GM18870 (cell line): Measurements from ENCODE around the gene HOXB9.

Experiments used
- ATAC-seq: cut with Tn5 transposase; IDR thresholded peaks from one replicate; pipeline ENCODE4 v1.9.1; 2021; ENCODE audit warnings: moderate library complexity; ENCODE audit not compliant: unreplicated experiment

HOXB9 gene

DNA sequence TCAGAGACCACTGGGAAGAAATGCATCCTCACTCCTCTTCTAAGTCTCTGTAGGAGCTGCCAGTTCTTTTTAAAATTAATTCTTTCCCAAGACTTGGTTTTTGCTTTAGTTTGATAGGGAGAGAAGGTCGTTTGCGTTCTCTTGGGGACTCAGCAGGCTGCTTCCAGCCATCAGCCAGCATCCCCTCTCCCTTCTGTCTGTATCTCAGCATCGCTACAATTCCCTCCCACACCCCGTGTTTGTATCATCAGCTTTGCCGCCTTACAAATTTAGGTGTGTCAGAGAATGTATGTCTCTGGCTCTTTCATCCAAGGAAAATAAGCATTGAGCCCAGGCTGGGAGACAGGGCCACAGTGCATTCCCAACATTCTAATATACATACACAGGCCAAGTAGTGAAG, 26.8 kb downstream of the HOXB9 start:
- no peak for ATAC-seq

- no peak for ATAC-seq
Measured at GRCh38 chr17:48598736-48599135, 27.4 kb downstream of the HOXB9 start.

DNA sequence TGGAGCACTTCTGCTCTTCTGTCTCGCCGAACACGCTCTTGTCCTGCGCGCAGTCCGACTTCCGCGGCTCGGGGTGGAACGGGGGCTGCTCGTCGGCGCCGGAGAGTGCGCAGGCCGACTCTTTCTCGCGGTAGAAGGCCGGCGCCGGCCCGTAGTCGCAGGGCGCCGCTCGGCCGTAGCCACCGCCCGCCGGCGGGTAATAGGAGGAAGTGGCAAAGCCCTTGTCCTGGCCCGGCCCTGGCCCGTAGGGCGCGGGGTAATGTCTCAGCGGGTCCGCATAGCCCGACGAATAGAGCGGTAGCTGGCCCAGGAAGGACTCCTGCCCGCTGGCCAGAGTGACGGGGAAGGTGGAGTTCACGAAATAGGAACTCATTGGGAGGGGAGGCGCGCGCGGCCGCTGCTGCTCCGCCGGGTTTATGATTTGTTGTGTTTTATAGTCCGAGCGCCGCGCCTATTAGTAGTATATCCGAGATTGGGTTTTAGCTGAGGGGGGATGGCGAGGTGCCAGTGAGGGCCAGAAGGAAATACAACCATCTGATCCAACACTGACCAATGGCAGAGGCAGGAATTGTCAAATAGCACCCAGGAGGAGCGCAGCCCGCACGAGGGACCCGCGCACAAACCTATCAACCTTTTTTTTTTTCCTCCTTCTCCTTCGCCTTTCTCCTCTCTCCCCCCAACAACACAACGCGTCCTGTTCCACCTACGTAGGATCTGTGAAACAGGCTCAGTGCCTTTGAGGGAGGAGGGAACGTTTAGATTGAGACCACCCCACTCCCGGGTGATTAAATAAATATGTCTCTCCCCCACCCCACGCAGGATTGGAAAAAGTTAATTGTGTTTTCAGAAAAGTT, 28.2 kb downstream of the HOXB9 start:
- no peak for ATAC-seq

DNA sequence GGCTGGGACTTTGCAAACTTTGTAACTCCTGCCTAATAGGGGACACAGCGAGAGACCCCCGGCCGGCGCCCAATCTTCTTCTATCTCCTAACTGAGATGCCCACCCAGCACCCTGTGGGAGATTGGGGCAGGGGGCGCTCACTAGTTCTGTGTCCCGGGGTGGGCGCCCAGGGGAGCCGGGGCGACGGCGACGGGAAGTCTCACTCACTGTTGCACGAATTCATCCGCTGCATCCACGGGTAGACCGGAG, 28.7 kb downstream of the HOXB9 start:
- no peak for ATAC-seq

- no peak for ATAC-seq
Measured at GRCh38 chr17:48596735-48597527, 29.2 kb downstream of the HOXB9 start.

- no peak for ATAC-seq
Measured at GRCh38 chr17:48596000-48596734, 30.0 kb downstream of the HOXB9 start.

- ATAC-seq: no peak
Measured at GRCh38 chr17:48595278-48595999, 30.7 kb downstream of the HOXB9 start.

- ATAC-seq: no peak
Measured at GRCh38 chr17:48594538-48595277, 31.4 kb downstream of the HOXB9 start.

- ATAC-seq: no peak
Measured at GRCh38 chr17:48593840-48594537, 32.2 kb downstream of the HOXB9 start.

- ATAC-seq: no peak
Measured at GRCh38 chr17:48593126-48593829, 32.9 kb downstream of the HOXB9 start, which contains the start of gene HOXB5. HOXB5 (minus strand) TSS chr17:48593779; CDS start chr17:48593682, 97 bp downstream.

DNA sequence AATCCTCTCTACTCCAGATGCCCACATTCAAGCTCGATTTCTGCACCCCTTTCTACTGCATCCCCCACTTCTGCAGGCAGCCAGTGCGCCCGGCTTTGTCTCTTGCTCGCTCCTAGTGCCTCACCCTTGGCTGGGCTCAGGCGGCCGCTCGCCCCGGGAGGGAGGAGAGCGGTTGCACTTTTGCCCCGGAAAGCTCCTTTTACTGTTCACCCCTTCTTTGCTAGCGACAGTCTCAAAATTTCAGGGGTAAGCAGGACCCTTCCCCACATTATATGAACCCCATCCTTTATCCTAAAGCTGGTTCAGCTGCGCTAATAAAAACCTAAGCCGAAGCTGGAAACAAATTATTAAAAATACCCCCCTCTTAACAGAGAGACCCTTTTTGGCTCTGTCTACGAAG, 33.6 kb downstream of the HOXB9 start:
- ATAC-seq: no peak

DNA sequence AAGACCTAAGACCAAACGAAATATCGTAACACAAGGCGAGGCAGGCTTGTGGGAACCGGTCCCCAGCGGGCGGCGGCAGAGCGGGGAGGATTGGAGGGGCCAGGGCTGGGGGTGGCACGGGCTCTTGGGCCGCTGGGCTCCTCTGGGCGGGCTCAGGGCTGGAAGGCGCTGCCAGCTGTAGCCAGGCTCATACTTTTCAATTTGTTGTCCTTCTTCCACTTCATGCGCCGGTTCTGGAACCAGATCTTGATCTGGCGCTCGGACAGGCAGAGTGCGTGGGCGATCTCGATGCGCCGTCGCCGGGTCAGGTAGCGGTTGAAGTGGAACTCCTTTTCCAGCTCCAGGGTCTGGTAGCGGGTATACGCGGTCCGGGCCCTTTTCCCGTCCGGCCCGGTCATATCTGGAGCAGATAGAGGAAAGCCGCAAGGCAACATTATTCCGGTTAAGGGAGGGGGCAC, 34.1 kb downstream of the HOXB9 start:
- no peak for ATAC-seq

DNA sequence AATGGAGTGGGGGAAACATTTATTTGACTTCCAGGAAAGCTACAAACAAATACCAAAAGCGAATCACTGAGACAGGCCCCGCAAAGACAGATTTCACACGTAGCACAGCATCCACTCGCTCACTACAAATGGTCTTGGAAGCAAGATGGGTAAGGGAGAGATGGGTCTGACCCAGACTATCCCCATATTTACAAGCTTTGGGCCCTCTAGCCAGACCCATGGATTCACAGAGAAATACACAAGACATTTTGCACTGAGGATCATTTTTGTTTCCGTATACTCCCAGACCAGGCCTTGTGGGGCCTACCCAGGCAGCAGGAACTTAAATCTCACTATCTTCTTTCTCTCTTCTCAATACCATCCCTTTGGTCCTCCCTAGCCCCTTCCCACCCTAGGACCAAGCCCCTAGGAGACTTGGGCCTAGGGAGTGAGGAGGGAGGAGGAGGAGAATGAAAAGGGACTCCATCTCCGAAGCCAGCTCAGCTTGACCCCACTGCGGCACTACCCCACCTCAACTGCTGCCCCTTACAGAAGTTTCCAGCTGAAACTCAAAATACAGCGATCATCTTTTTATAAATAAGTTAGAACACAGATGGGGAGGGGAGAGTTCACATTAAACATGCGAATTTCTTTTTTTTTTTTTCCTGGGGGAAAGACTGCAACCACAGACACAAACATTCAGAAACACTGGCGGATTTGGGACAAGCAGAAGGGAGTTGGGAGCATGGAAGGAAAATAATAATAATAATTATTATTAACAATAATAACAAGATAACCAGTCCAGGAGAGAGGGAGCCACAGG, 34.7 kb downstream of the HOXB9 start:
- ATAC-seq: no peak

GRCh38 chr17:48590607-48591161, 35.5 kb downstream of the HOXB9 start:
- ATAC-seq: no peak

GRCh38 chr17:48589831-48590606, 36.1 kb downstream of the HOXB9 start, which contains the start of gene HOXB3:
HOXB3 (minus strand) TSS chr17:48590241; CDS start chr17:48552474, 37,767 bp downstream.
- no peak for ATAC-seq

DNA sequence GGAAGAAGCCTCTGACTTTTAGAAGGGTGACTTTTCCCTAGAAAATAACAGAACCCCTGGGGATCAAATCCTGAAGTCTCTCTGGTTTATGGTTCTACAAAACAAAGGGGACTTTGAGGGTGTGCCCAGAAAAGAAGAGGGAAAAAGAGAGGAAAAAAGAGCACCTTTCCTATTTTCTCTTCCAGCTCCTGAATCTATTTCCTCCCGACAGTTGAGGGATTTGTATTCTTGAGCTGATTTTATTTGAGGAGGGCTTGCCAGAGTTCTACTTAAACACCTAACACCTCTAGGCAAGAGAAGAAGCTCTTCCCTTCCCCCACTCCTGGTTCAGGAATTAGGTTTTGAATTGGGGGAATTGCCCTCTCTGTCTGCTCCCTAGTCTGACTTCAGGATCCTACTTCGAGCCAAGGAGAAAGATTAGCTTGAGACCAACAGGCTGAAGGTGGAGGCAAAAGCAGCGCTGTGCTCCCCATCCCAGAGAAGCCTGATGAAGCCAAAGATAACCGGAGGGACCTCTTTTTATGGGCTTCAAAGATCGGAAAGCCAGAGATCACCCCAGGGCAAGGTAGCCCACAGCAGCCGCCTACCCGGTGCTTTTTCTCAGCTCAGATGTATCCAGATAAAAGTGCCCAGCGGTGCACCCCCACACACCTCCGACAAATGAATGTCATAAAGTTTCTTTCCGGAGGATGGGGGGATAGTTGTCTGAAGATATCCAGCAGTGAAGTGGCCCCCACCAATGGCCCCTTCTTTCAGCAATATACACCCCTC, 36.9 kb downstream of the HOXB9 start:
- ATAC-seq: no peak
